KOPT-K1 (cell line): ENCODE measurements around the gene NUTM1.
A peak's percentile ranks its signal among the peaks of the same experiment; 100 is the strongest.
"Not testable (repeated sequence)": the region's sequence is repeated elsewhere in the genome, so short reads cannot be mapped to it uniquely, and the experiment has no call there.

Experiments used
- H3K27ac ChIP-seq: fragments of 200-600 bp; sonication (generic); 2 replicates; pipeline ENCODE4 v1.5.1; 2016; ENCODE audit warnings: antibody characterized with exemption, mild to moderate bottlenecking, low read depth, low read length; ENCODE audit not compliant: poor library complexity, severe bottlenecking
- H3K36me3 ChIP-seq: fragments of 200-600 bp; sonication (generic); 2 replicates; pipeline ENCODE4 v1.5.1; 2017; ENCODE audit warnings: antibody characterized with exemption, mild to moderate bottlenecking, low read length, moderate library complexity; ENCODE audit not compliant: insufficient read depth
- H3K9me3 ChIP-seq: fragments of 200-600 bp; sonication (generic); 2 replicates; pipeline ENCODE4 v1.5.1; 2017; ENCODE audit warnings: antibody characterized with exemption, low read length, mild to moderate bottlenecking; ENCODE audit not compliant: insufficient read depth, poor library complexity, severe bottlenecking

Gene NUTM1

DNA sequence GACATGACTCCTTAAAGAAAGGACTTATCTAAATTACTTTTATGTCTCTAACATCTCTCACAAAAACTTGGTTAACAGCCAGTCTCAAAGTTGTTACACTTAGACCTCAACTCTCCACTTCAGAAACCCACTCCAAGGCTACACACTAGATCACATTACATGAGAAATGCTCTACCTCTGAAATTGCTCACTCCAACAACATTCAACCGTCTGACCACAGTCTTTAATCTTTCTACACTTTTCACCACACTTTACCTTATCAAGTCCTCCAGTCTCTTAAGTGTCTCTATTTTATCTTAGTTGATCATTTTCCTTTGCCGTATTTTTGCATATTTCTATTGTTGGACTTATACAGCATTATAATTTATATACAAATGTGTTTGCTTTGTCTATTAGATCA, 11.3 kb upstream of the NUTM1 start:
- Histone ChIP-seq H3K27ac (peak overlapping the region; percentile 95), H3K9me3 (no peaks in the 10 kb centered on the region), H3K36me3 (no peaks in the 10 kb centered on the region)

- H3K9me3 ChIP-seq, result no peaks in the 10 kb centered on the region
- no peaks in the 10 kb centered on the region for H3K36me3 ChIP-seq
- H3K27ac ChIP-seq, result peak overlapping the region; percentile 95
These were observed 10.5 kb upstream of the NUTM1 start for GRCh38 chr15:34332553-34333120.

GRCh38 chr15:34334672-34335071, 8.4 kb upstream of the NUTM1 start:
- peak overlapping the region; percentile 95 for H3K27ac ChIP-seq
- H3K9me3 ChIP-seq, result no peaks in the 10 kb centered on the region
- H3K36me3 ChIP-seq, result peaks cover 14% of the 10 kb centered on the region

GRCh38 chr15:34335176-34336032, 7.7 kb upstream of the NUTM1 start:
- H3K36me3 ChIP-seq, result peaks cover 21% of the 10 kb centered on the region
- H3K9me3 ChIP-seq, result no peaks in the 10 kb centered on the region
- peak overlapping the region; percentile 95 for H3K27ac ChIP-seq

DNA sequence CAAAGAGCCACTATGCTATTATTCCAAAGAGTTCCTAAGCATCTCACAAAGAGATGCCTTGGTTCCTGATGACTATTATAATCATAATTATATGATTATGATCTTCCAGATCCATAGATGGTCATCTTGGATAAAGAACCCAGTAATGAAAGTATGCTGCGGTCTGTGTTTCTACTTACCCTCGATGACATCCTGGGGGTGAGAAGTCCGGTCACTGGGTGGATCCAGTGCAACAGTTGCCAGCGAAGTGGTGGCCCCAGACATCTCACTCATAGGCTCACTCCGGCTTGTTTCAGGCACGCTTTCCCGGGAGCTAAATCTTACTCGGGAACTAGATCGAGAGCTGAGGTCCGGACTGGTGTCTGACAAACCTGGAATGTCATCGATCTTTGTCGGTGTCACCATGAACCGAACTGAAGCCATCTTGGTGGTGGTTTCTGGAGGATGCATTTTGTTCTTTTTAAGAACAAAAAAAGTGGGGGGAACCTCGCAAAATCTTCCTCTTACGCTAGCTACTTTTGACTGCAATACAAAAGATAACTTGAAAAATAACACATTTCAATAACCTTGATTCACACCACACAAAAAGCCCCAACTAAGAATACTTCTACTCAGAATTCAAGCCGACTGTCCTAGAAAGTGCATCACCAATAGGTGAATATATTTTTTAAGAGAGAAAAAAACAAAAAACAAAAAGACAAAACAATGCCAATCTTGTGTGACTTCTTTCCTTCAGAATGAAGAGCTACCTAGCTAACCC, 6.7 kb upstream of the NUTM1 start:
- peak overlapping the region; percentile 95 for H3K27ac ChIP-seq
- H3K9me3 ChIP-seq, result no peaks in the 10 kb centered on the region
- peaks cover 31% of the 10 kb centered on the region for H3K36me3 ChIP-seq

DNA sequence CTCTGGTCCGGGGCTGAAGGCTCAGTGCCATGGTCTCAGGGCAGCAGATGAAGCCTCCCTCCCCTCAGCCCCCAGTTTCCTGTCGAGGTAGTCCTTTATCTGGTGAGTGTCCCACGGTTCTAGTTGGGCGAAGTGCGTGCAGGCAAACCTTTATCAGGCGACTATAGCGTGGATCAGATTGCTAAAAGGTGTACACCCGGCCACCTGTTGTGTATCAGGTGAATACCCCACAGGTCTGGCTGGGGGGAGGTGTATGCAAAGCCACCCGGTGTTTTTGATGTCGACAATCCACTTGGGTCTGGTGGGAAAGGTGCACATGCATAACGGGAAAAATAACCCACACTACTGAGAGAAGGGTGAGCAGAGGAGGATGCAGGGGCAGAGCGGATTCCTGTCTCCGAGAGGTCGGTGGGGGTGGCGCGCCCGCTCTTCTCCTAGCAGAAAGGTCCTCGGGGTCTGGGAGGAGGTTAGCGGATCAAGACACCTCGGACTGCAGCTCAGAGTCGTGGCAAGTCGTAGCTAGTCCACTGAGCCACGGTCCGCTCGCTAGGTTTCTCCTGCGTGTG, 6.0 kb upstream of the NUTM1 start:
- peaks cover 36% of the 10 kb centered on the region for H3K36me3 ChIP-seq
- peak overlapping the region; percentile 95 for H3K27ac ChIP-seq
- no peaks in the 10 kb centered on the region for H3K9me3 ChIP-seq

DNA sequence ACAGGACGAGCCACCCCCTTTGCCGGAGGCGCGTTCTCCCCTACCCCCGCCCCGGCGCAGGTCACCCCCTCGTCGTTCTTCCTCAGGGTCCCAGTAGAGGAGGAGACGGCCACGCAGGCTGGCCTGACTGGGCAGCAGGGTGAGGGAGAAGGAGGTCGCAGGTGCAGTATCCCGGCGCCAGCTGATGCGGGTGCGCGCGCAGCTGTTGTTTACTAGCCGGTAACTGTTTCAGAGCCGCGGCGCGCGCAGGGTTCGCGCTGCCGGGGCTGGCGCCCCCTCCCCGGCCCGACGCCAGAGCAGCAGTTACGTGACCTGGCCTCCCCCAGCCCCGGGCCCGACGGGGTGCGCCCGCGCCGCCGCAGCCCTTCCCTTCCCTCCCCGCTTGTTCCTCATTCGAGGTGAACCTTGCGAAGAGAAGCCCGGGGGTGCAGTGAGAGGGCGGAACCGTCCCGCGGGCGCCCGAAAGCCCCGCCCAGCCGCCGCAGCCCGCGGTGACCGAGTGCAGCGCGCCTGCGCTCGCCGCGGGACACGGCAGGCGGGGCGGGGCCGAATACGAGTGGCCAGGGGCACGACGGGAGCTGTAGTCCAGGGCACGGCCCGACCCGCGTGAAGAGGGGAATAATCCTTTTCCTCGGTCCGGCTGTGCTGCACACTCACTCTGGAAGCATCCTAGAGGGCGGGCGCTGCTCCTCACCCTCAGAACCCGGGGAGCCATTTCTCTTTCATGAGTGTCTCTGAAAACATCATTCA, 5.4 kb upstream of the NUTM1 start, which contains the start of gene SLC12A6:
Gene SLC12A6 (minus strand): TSS at position 225 of the 750 bp plus-strand sequence. CDS start 1,101 bp downstream, outside the sequence.
- peak within 1 kb of the TSS; percentile 95 for H3K27ac ChIP-seq
- H3K36me3 ChIP-seq, result peaks cover 36% of the 10 kb centered on the region
- no peaks in the 10 kb centered on the region for H3K9me3 ChIP-seq

- Histone ChIP-seq H3K36me3 (peaks cover 36% of the 10 kb centered on the region), H3K9me3 (no peaks in the 10 kb centered on the region), H3K27ac (peak overlapping the region; percentile 95)
These were observed 4.8 kb upstream of the NUTM1 start for GRCh38 chr15:34338347-34338746.

DNA sequence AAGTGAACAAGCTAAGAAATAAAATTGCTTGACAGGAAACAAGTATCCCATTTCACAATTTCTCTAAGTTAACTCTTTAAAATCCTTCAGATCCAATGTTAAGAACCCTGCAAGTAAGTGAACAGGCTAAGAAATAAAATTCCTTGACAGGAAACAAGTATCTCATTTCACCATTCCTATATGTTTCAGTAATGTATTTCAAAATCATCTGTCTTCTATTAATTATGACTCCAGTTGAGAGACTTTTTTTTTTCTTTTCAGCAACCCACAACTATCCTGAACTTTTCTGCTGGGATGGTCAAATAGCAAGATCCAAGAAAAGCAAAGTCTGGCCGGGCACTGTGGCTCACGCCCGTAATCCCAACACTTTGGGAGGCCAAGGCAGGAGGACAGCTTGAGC, 3.2 kb upstream of the NUTM1 start:
- H3K36me3 ChIP-seq, result peaks cover 36% of the 10 kb centered on the region
- no peak overlapping the region for H3K27ac ChIP-seq
- no peaks in the 10 kb centered on the region for H3K9me3 ChIP-seq

- Histone ChIP-seq H3K36me3 (peaks cover 36% of the 10 kb centered on the region), H3K27ac (no peak overlapping the region), H3K9me3 (no peaks in the 10 kb centered on the region)
These were observed 1.5 kb upstream of the NUTM1 start for GRCh38 chr15:34341381-34342212.

- Histone ChIP-seq H3K27ac (peak overlapping the region; percentile 81), H3K36me3 (peaks cover 36% of the 10 kb centered on the region)
- H3K9me3 ChIP-seq, result not testable (repeated sequence)
These were observed 840 bp upstream of the NUTM1 start for GRCh38 chr15:34342213-34342736.

DNA sequence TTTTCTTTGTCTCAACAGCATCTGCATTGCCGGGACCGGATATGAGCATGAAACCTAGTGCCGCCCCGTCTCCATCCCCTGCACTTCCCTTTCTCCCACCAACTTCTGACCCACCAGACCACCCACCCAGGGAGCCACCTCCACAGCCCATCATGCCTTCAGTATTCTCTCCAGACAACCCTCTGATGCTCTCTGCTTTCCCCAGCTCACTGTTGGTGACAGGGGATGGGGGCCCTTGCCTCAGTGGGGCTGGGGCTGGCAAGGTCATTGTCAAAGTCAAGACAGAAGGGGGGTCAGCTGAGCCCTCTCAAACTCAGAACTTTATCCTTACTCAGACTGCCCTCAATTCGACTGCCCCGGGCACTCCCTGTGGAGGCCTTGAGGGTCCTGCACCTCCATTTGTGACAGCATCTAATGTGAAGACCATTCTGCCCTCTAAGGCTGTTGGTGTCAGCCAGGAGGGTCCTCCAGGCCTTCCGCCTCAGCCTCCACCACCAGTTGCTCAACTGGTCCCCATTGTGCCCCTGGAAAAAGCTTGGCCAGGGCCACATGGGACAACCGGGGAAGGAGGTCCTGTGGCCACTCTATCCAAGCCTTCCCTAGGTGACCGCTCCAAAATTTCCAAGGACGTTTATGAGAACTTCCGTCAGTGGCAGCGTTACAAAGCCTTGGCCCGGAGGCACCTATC, 5.0 kb downstream of the NUTM1 start:
- no peaks in the 10 kb centered on the region for H3K36me3 ChIP-seq
- no peak overlapping the region for H3K27ac ChIP-seq
- H3K9me3 ChIP-seq, result no peaks in the 10 kb centered on the region

GRCh38 chr15:34348735-34349300, 5.7 kb downstream of the NUTM1 start:
- Histone ChIP-seq H3K36me3 (no peaks in the 10 kb centered on the region; the same call in 1 of the 2 replicates), H3K27ac (no peak overlapping the region), H3K9me3 (no peaks in the 10 kb centered on the region)
